GM19238 (cell line): ENCODE measurements around the gene TBX3.

Experiments used
- DNase-seq: peaks from one replicate; pipeline ENCODE4 v3.0.0; 2011; ENCODE audit warnings: low spot score; ENCODE audit not compliant: insufficient read length

Gene TBX3

DNA sequence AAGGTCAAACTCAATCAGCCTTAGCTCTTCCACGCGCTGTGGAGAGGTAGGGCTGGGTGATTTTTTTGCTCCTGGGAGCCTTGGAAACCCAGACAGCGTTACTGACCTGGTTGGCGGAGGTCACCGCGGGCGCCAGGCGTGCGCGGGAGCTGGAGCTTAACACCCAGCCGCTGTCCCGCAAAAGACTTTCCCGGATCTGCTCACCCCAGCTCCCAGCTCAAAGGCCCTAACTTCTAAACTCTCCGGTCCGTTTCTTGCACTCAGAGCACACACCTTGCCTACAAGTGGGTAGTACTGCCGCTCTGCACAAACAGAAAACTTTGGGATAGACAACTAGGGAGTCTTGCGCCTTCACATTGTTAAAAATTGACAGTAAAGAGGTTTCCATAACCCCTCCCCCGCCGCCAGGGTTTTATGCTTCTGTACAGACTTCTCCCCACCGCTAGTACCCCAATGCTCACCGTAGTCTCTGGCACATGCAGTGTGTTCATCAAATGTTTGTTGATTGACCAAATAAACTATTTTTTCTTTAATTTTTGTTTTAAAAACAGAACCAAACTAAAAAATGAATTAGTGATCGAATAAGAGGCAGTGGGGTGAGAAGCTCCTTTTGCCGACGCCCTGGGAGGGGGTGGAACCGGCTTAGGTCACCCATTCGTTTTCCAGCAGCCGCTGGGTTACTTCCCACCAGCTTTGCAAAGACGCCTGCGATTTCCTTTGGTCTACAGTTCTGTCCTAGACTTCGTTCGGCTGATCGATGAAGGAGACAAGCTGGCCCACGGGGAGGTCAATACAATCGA lies 12.7 kb upstream of the TBX3 start:
- no peak for DNase-seq

DNA sequence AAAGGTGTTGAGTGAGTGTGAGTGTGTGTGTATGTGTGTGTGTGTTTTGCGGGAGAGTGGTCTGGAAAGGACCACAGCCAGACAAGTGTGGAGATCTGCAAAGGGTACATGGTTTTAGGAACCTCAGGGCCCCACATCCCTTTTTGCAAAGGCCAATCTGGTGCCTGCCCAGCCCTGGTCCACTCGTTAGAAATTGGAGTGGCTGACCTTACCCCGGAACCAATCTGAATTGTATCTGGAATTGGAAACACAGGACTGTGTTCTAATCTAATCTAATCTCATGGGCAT lies 11.3 kb upstream of the TBX3 start:
- no peak for DNase-seq

- DNase-seq, result no peak
These were observed 10.7 kb upstream of the TBX3 start for GRCh38 chr12:114694436-114695304.

GRCh38 chr12:114693532-114693931 lies 9.6 kb upstream of the TBX3 start:
- DNase-seq, result no peak

DNA sequence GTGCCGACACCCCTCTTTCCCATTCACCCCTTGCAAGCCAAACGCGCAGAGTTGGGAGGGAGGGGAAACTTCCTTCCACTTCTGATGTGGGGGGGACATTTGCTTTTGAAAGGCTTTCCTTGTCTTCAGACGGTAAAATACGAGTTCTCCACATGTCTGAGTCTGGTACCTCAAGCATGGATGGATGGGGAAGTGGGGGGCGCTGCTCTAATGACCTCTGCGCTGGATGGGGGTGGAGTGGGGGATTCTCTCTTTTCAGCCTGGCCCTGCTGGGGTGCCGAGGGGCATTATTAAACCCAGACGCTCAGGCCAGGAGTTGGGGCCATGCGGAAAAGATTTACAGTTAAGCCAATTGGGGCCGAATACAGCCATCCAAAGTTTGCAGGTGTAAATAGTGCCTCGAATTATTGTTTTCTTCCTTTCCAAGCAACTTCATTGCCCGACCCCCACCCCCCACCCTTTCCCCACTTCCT lies 9.1 kb upstream of the TBX3 start:
- DNase-seq, result no peak

DNA sequence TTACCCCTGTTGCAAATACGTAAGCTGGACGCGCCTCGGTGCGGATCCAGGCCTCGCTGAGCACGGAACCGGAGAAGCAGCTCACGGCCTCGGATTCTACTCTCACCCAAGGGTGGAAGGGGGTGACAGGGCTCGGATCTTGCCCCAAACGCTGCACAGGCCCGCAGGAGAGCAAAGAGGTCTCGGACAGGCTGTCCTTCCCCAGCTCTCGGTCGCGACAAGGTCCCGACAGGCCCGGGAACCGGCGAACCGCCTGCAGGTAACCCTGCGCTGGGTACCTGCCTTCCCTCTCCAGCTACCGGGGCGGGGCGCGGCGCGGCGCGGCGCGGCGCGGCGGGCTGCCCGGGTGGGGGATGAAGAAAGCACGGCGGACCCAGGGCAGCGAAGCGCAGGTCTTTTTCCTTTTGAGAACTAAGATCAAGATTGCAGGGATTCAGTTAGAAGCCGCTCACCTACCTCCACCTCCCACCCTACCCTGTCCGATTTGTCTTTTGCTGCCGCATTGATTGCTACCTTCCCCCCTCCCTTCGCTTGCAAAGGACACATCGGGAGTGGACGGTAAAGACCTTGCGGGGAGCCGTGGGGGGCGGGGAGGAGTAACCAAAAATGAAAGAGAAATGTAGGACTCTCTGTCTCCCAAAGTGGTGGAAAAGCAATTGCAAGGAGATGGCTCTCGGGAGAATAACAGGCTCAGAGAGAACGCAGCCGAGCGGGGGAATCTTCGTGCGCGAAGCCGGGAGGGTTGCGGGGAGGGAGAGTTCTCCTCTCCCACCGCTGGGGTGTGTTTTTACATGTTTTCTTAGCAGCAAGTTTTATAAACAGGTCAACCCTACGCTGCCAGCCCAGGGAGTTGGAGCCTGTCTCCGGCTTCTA lies 8.4 kb upstream of the TBX3 start:
- DNase-seq, result no peak

GRCh38 chr12:114691763-114692185 lies 7.8 kb upstream of the TBX3 start:
- no peak for DNase-seq

DNA sequence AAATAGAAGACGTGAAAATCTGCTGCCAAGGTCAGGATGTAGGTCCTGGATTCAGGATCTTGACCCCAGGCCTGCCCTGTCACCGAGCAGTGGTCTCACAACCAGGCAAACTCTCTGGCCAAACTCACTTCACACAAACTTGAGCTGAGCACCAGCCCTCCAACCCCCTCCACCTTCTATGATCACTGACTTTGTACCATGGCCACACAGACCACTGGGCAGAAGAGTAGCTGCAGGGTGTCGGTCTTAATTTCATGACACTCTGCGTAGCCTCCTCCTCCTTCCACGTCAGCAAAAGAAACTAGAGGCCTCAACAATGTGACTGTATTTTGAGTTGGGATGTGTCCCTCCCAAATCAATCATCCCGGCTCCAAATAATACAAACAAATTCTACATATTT lies 7.2 kb upstream of the TBX3 start:
- no peak for DNase-seq

GRCh38 chr12:114690267-114691135 lies 6.5 kb upstream of the TBX3 start:
- DNase-seq, result no peak

DNA sequence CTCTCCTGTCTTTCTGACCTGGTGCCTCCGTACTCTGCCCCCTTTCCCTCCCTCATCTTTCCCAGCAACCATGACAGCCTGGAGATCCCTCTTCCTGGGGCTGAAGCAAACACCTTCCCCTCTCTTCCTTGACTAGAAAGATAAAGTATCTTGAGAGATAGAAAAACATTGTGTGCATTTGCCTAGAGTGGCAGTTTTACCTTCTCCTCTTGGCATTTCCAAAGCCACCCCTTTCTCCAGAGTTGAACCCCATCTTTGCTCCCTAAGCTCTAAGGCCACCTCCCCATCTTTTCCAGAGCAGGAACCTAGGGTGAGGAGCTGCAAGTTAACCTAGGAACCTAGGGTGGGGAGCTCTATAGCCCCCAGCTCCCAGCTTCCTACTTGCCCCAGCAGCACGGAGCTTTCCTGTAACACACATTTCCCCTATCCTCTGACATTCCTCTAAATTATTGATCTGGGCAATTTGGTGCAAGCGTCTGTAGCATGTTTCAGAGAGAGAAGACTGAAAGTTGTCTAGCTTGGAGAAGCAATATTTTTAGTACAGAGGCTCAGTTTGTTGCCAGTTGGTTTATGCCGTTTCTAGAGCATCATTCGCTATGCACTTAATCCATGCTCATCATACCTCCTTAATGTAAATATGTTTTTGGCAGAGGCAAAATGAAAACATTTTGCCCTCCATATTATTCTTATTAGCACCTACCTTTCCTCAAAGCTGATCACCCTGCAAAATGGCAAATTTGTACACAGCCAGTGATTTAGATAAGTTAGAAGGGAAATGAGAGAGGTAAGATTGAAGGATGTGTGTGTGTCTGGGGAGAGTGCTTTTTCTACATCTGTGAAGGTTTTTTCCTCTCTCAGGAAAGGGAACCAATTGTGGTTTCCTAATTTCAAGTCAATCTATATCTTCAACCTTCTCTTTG lies 5.4 kb upstream of the TBX3 start:
- no peak for DNase-seq

- no peak for DNase-seq
These were observed 4.4 kb upstream of the TBX3 start for GRCh38 chr12:114688256-114688845.

GRCh38 chr12:114687802-114688201 lies 3.8 kb upstream of the TBX3 start:
- no peak for DNase-seq

DNA sequence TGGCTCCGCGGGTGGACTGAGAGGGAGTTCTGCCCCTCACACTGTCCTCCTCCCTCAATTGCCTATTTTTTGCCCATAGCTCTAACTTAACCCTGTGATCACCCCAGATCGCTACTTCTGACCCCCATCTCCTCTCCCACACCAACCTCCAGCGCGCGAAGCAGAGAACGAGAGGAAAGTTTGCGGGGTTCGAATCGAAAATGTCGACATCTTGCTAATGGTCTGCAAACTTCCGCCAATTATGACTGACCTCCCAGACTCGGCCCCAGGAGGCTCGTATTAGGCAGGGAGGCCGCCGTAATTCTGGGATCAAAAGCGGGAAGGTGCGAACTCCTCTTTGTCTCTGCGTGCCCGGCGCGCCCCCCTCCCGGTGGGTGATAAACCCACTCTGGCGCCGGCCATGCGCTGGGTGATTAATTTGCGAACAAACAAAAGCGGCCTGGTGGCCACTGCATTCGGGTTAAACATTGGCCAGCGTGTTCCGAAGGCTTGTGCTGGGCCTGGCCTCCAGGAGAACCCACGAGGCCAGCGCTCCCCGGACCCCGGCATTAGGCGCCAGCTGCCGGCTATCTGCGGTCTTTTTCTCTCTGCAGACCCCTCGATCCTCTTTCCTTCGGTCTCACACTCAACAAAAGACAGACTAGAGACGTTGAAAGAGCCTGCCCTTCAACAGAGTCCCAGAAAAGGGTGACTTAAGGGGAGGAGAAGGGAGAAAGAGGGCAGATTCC lies 3.0 kb upstream of the TBX3 start:
- DNase-seq, result no peak

DNA sequence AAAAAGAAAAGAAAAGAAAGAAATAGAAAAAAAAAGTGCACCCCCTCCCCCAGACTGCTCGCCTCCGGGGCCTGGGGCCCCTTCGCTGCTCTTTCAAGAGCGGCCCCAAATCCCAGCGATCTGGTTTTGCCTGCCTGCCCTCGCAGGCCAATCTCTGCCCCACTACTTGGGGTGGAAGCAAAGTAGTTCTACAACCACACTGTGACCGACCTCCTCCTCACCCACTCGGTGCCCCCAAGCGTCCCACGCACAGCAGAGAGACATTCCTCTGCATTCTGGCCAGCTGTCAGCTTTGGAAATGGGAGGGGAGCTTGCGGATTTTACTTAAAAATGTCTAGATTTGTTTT lies 2.4 kb upstream of the TBX3 start:
- no peak for DNase-seq

DNA sequence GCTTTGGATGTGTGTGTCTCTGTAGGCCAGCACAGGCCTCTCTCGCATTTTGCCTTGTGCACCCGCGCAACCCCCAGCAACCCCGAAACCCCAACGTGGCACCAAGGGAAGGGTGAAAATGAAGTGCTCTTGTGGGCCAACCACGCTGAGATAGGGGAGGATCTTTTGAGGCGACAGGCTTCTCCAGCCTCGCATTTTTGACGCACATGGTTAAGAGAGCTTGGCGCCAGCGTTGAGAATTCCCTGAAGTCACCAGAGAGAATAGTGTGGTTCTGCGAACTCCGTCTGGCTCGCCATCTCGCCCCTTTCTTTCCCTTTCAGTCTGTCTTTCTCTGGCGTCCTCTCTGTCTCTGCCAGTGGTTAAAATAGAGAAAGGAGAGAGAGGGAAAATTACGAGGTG lies 1.9 kb upstream of the TBX3 start:
- no peak for DNase-seq

DNA sequence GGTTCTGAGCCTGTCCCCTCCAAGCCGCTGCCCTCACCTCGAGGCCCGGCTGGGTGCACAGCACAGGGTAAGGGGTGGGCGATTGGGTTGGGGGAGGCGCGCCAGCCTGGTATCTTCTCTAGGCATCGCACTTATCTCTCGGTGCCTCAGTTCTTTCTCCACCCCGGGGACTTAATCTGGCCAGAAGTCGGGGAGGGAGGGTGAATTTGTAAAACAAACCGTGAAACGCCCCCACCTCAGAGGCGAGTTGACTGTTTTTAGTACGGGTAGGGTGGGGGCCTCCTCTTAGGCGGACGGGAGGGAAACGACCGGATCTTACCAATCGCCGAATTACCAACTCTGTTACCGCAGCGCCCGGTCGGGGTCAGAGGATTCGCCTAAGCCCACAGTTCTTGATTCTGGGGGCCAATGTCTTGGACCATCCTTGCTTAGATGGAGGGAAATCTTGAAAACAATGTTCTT lies 1.4 kb upstream of the TBX3 start:
- no peak for DNase-seq

DNA sequence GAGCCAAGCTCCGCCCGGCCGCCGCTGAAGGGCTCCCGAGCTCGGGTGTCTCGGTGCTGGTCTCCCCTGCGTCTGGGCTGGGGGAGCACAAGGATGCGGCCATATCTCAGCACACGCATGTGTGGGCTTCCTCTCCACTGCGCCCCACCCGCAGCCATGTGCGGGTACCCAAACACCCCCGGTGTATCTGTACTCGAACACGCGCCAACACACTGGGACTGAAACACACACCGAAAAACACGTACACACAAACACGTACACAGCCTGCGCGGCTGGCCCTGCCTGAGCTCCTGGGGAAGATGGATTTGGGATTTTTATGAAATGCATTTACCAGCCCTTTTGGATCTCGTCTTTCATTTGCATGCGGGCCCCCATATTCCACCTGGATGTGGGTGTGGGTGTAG lies 897 bp upstream of the TBX3 start:
- no peak for DNase-seq

GRCh38 chr12:114683709-114684097 lies 272 bp downstream of the TBX3 start:
- DNase-seq, result no peak
